ENCODE results near the gene SNX17. TPM values are rescaled to one million over a fixed set of nuclear protein-coding genes. Genes with fewer than 3 reads are reported as not detected.

SNX17 gene
- total and polyA plus RNA-seq, 2 of the 4 experiments (the other 2 are of a cell fraction): 102 to 130 TPM

DNA sequence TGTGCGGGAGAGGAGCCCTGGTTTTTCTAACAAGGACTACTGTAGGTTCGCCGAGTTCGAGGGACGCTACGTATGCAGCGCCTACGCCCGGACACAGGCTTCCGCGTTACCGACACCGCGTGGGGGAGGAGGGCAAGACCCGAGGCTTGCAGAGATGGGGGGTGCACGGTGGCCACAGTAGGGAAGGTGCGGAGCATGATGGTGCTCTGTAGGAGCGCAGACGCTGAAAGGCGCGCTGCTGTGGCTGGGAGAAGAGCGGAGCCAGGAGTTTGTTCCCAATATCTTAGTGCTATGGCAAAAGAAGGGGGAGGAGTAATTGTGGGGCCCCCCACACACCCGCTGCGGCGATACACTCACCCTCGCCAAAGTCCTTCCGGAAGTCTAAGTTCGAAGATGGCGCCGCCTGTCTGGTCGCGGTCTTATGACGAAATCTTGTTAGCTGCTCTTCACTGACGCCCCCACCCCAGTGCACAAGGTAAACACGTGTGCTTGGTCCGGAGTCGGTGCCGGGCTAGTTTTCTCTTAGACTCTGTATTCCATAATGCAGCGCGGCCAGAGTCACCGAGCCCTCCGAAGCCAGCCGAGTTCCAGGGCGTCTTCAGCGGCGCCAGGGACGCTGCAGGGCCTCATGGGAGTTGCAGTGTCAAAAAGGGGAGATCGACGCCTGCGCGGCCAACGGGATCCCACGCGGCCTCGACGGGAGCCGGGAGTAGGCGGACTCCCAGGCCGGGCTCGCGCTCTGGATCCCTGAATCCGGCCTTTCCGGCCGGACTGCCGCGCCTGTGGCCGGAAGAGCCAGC lies 13.8 kb upstream of the SNX17 start, which contains the start of gene GTF3C2:
Gene GTF3C2, minus strand, starts transcription at position 383 of the 800 bp plus-strand sequence. CDS start 13,210 bp downstream, outside the sequence.
- peak within 1 kb of the TSS; percentile 88 for H3K4me3 ChIP-seq (ENCODE audit: insufficient read depth, low read depth, low read length)
- peak within 1 kb of the TSS; percentile 93 for H3K4me2 ChIP-seq (ENCODE audit: low read depth, low read length)
- peak within 1 kb of the TSS; percentile 95 for H3K27ac ChIP-seq (ENCODE audit: insufficient read depth, low read length)
- H3K27me3 ChIP-seq (ENCODE audit: control insufficient read depth, insufficient read depth, low read length): no peaks in the 10 kb centered on the region
- 0% methylated on average over 47 of the region's 67 CpGs; no CpG with 5 or more reads in 1 of the 2 experiments for WGBS, 2 experiments (ENCODE audit: extremely low coverage in 2 of 2, insufficient read length in 1 of 2)
- in situ Hi-C loops (cut with MboI; ENCODE audit: low sequenced_read_pairs) (no loop called here), dilution Hi-C loops (cut with HindIII; ENCODE audit: low sequenced_read_pairs, unreplicated experiment) (no loop called here), intact Hi-C loops (cut with micrococcal nuclease) (loop anchor here (5.0 kb wide), 1 partner anchor 34 kb away; the partner anchor contains the start of gene MPV17)
- peak within 1 kb of the TSS; percentile 89 for H2BK120ac ChIP-seq (ENCODE audit: low read depth, low read length)
- no peaks in the 10 kb centered on the region; the same call in 1 of the 2 replicates for H3K9me1 ChIP-seq (ENCODE audit: insufficient read depth, low read length)
- peaks cover 8% of the 10 kb centered on the region for H3K4me1 ChIP-seq (ENCODE audit: control insufficient read depth, insufficient read depth, low read length)
- H2AK5ac ChIP-seq (ENCODE audit: low read depth, low read length): peak within 1 kb of the TSS; percentile 94
- ChIA-PET CTCF (no interaction called here), POLR2A (ENCODE audit: unreplicated experiment) (interaction anchor here (0.7 to 1.6 kb wide), 3 partner anchors 12 to 202 kb away, joined by 3 to 5 read pairs (median 4); partner anchors contain the start of gene ZNF513)
- peak within 1 kb of the TSS; percentile 91 for H2BK5ac ChIP-seq (ENCODE audit: low read depth, low read length, poor library complexity, severe bottlenecking)
- peaks cover 18 to 42% of the 10 kb centered on the region in 2 experiments for H3K79me1 ChIP-seq (ENCODE audit: low read depth in 1 of 2, low read length in 2 of 2)
- BruUV-seq (replicated peaks): no TSS peak
- peak within 1 kb of the TSS; percentile 98 for H2AFZ ChIP-seq (replicated peaks; ENCODE audit: low read length, poor library complexity)
- peak within 1 kb of the TSS; percentile 81 for H3K56ac ChIP-seq (ENCODE audit: extremely low read depth, insufficient read depth, low read length)
- no peaks in the 10 kb centered on the region for H3K36me3 ChIP-seq (ENCODE audit: control insufficient read depth, insufficient read depth, low read length)
- no peaks in the 10 kb centered on the region; the same call in 1 of the 2 replicates for H4K20me1 ChIP-seq (ENCODE audit: insufficient read depth, low read length)
- H3K23ac ChIP-seq (ENCODE audit: low read depth, low read length): peak within 1 kb of the TSS; percentile 94
- no peak within 1 kb of the TSS for H2BK15ac ChIP-seq (ENCODE audit: low read depth, low read length)
- DNase-seq (peak; percentile 97), ATAC-seq (ENCODE audit: low read depth) (peak; percentile 92)
- H4K5ac ChIP-seq (ENCODE audit: low read depth, low read length): peak within 1 kb of the TSS; percentile 90
- peak within 1 kb of the TSS; percentile 96 for H3K9ac ChIP-seq (ENCODE audit: low read depth, low read length)
- H3K18ac ChIP-seq (ENCODE audit: low read depth, low read length): peak within 1 kb of the TSS; percentile 40
- no peaks in the 10 kb centered on the region for H3K9me3 ChIP-seq (ENCODE audit: control insufficient read depth, insufficient read depth, low read length)
- peak within 1 kb of the TSS; percentile 95 for H3K4ac ChIP-seq (ENCODE audit: low read depth, low read length)
- H4K91ac ChIP-seq (ENCODE audit: insufficient read depth, low read depth, low read length): peak within 1 kb of the TSS; percentile 93
- H3K14ac ChIP-seq (replicated peaks; ENCODE audit: low read depth, low read length): peak within 1 kb of the TSS; percentile 89
- H2BK20ac ChIP-seq (ENCODE audit: low read depth, low read length): 0 out of 2 replicates have a peak within 1 kb of the TSS, but pooled peaks have one; percentile 60
- peak within 1 kb of the TSS; percentile 73 to 98 for H4K8ac ChIP-seq (ENCODE audit: low read depth in 2 of 2, low read length in 2 of 2)
- H2AK9ac ChIP-seq (replicated peaks; ENCODE audit: low read depth, low read length, poor library complexity): peak within 1 kb of the TSS; percentile 96
- no peak for TF ChIP-seq SMC3 (IDR thresholded peaks at IDR 0.05; ENCODE audit: low read depth, low read length)
- peak; percentile 94 for TF ChIP-seq MXI1 (IDR thresholded peaks at IDR 0.05; ENCODE audit: borderline replicate concordance, low read depth, low read length)
- TF ChIP-seq CEBPB (IDR thresholded peaks at IDR 0.05; ENCODE audit: low read depth, low read length): peak; percentile 84
- no peak for TF ChIP-seq NFE2L2 (IDR thresholded peaks at IDR 0.05; ENCODE audit: low read depth, low read length)
- peak; percentile 97 for TF ChIP-seq MAZ (IDR thresholded peaks at IDR 0.05; ENCODE audit: borderline replicate concordance, low read depth, low read length)
- TF ChIP-seq, protein P1, sequence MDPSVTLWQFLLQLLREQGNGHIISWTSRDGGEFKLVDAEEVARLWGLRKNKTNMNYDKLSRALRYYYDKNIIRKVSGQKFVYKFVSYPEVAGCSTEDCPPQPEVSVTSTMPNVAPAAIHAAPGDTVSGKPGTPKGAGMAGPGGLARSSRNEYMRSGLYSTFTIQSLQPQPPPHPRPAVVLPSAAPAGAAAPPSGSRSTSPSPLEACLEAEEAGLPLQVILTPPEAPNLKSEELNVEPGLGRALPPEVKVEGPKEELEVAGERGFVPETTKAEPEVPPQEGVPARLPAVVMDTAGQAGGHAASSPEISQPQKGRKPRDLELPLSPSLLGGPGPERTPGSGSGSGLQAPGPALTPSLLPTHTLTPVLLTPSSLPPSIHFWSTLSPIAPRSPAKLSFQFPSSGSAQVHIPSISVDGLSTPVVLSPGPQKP (IDR thresholded peaks at IDR 0.05; ENCODE audit: borderline replicate concordance, low read depth, low read length): no peak
- peak; percentile 12 for TF ChIP-seq RCOR1 (IDR thresholded peaks at IDR 0.05; ENCODE audit: insufficient replicate concordance, low read length)
- TF ChIP-seq, protein P2, sequence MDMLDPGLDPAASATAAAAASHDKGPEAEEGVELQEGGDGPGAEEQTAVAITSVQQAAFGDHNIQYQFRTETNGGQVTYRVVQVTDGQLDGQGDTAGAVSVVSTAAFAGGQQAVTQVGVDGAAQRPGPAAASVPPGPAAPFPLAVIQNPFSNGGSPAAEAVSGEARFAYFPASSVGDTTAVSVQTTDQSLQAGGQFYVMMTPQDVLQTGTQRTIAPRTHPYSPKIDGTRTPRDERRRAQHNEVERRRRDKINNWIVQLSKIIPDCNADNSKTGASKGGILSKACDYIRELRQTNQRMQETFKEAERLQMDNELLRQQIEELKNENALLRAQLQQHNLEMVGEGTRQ (IDR thresholded peaks at IDR 0.05; ENCODE audit: low read depth, low read length): peak; percentile 25; the same call in 1 of the 2 replicates
- TF ChIP-seq, protein P3, sequence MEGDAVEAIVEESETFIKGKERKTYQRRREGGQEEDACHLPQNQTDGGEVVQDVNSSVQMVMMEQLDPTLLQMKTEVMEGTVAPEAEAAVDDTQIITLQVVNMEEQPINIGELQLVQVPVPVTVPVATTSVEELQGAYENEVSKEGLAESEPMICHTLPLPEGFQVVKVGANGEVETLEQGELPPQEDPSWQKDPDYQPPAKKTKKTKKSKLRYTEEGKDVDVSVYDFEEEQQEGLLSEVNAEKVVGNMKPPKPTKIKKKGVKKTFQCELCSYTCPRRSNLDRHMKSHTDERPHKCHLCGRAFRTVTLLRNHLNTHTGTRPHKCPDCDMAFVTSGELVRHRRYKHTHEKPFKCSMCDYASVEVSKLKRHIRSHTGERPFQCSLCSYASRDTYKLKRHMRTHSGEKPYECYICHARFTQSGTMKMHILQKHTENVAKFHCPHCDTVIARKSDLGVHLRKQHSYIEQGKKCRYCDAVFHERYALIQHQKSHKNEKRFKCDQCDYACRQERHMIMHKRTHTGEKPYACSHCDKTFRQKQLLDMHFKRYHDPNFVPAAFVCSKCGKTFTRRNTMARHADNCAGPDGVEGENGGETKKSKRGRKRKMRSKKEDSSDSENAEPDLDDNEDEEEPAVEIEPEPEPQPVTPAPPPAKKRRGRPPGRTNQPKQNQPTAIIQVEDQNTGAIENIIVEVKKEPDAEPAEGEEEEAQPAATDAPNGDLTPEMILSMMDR (conservative IDR thresholded peaks at IDR 0.05; ENCODE audit: low read depth, low read length): 0 out of 2 replicates have a peak, but pooled peaks have one; percentile 0
- no peak for TF ChIP-seq RAD21 (IDR thresholded peaks at IDR 0.05; ENCODE audit: low read length)
- TF ChIP-seq POLR2A (IDR thresholded peaks at IDR 0.05; ENCODE audit: low read depth, low read length): 0 out of 2 replicates have a peak, but pooled peaks have one; percentile 91
- no peak for TF ChIP-seq RFX5 (IDR thresholded peaks at IDR 0.05; ENCODE audit: low read depth, low read length)
- no peak for TF ChIP-seq BHLHE40 (IDR thresholded peaks at IDR 0.05; ENCODE audit: low read depth, low read length)

All from IMR-90 (cell line).